Epithelial cell of prostate (primary cell): ENCODE measurements around the gene SLC7A7.
A peak's percentile ranks its signal among the peaks of the same experiment; 100 is the strongest.
"Not testable (repeated sequence)": the region's sequence is repeated elsewhere in the genome, so short reads cannot be mapped to it uniquely, and the experiment has no call there.

ENCODE experiments used
- DNase-seq: peaks from one replicate; pipeline ENCODE4 v3.0.0-alpha.2; 2011; ENCODE audit warnings: low read depth, low spot score
- H3K27ac ChIP-seq: fragments of 450-650 bp; 2 replicates; pipeline ENCODE4 v1.5.1; 2017; ENCODE audit warnings: mild to moderate bottlenecking

SLC7A7 gene

DNA sequence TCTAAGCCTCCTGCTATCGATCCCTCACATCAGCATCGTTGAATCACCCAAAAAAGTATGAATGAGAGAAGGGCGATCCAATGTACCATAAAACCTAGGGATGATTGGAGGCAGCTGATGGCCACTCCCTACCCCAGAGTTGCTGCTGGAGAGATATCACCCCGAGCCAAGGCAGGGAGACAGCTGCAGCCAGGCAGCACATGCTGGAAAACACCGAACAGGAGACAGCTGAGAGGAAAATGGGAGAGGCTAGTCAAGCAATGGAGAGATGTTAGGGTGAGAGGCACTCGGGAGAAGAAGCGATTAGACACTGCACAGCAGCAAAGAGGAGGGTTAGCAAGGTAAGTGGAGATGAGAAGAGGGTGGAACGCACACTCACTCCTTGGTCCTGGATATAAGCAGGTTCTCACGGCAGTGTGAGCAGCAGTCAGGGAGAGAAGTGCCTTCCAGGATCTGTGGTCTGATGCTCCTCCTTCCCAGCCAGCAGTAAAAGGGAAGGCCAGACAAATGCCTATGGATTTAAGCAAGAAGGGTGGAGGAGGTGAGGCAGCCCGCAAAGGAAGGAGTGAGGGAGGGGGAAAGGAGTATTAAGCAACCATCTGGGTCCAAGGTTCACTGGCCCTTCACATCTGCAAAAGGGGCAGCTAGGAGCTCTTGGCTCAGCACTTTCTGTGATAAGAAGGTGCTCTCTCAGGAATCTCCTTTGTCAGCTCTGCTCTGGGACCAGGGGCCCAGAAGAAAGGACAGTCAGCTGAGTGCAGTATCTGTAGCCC is at the start of gene SLC7A7:
Gene SLC7A7, minus strand, starts transcription at position 495 of the 773 bp plus-strand sequence. CDS start 2,037 bp downstream, outside the sequence.
- H3K27ac ChIP-seq, result no peak within 1 kb of the TSS
- DNase-seq, result no peak

DNA sequence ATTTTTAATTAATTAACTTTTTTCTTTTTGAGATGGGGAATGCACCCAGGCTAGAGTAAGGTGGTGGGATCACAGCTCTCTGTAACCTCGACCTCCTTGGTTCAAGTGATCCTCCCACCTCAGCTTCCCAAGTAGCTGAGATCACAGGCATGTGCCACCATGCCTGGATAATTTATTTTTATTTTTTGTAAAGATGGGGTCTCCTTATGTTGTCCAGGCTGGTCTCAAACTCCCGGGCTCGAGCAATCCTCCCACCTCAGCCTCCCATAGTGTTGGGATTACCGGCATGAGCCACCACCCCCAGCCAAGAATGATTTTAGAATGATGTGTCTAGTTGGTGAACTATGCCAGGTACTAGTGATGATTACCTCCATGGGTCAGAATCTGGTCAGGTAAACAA is 49.7 kb upstream of the SLC7A7 start:
- no peak for DNase-seq
- no peak overlapping the region for H3K27ac ChIP-seq

DNA sequence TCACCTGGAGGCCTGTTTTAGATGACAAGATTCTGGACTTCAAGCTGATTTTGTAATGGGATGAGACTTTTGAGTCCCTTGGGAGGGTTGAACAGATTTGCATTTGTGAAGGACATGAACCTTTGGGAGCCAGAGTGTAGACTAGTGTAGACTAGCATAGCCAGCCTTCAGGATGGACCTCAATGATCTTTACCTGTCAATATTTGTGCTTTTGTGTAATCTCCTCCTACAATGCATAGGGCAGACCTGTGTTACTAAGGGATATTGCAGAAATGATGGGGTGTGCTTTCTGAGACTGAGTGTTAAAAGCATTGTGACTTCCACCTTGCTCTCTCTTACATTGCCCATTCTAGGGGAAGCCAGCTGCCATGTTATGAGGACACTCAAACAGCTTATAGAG is 46.4 kb upstream of the SLC7A7 start:
- DNase-seq, result no peak
- no peak overlapping the region for H3K27ac ChIP-seq

DNA sequence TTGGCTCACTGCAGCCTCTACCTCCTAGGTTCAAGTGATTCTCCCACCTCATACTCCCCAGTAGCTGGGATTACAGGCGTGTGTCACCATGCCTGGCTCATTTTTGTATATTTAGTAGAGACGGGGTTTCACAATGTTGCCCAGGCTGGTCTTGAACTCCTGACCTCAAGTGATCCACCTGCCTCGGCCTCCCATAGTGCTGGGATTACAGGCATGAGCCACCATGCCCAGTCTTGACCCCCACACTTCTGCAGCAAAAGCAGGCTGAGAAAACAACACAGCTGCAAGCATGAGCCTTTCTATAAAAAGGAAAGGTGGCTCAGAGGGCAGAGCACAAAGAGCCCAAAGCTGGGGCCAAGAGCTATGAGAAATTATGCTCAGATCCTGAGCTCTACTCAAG is 45.1 kb upstream of the SLC7A7 start:
- not testable (repeated sequence) for H3K27ac ChIP-seq, DNase-seq

DNA sequence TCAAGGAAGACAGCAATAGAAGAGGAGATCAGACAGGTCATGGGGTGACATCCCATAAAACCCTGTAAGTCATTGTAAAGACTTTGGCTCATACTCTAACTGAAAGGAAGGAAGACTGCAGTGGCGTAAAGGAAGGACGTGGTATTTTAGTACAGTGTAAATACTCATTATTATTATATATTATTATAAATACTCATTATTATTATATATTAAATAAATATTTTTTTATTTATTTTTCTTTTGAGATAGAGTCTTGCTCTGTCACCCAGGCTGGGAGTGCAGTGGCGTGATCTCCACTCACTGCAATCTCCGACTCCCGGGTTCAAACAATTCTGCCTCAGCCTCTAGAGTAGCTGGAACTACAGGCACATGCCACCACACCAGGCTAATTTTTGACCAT is 41.2 kb upstream of the SLC7A7 start:
- no peak for DNase-seq
- H3K27ac ChIP-seq, result no peak overlapping the region

DNA sequence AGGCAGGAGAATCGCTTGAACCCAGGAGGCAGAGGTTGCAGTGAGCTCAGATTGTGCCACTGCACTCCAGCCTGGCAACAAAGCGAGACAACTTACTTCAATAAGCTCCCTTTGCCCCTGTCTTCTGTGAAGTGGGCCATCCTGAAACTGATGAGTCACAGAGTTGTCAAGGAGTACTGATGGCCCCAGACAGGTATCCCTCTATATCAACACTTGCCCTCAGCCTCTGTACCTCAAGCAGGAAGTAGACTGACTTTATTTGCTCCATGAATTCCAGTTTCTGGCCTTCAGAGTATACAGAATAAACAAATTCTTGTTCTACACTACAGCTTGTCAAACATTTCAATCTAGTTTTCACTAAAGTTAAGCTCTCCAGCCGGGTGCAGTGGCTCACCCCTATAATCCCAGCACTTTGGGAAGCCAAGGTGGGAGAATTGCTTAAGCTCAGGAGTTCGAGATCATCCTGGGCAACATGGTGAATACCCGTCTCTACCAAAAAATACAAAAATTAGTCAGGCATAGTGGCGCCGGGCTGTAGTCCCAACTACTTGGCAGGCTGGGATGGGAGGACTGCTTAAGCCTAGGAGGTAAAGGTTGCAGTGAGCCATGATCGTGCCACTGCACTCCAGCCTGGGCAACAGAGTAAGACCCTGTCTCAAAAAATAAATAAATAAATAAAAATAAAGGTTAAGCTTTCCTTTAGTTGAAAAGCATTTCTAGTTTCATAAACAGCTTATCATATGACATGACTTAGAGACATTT is 39.9 kb upstream of the SLC7A7 start:
- no peak for DNase-seq
- no peak overlapping the region for H3K27ac ChIP-seq

DNA sequence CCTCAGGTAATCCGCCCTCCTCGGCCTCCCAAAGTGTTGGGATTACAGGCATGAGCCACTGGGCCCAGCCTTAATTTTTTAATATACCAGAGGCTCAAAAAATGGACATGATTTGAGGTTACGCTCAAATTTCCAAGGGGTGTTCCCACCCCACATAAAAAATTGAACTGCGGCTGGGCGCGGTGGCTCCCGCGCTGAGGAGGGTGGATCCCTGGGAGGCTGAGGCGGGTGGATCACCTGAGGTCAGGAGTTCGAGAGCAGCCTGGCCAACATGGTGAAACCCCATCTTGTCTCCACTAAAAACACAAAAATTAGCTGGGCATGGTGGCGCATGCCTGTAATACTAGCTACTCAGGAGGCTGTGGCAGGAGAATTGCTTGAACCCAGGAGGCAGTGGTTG is 39.1 kb upstream of the SLC7A7 start:
- DNase-seq, H3K27ac ChIP-seq: not testable (repeated sequence)

DNA sequence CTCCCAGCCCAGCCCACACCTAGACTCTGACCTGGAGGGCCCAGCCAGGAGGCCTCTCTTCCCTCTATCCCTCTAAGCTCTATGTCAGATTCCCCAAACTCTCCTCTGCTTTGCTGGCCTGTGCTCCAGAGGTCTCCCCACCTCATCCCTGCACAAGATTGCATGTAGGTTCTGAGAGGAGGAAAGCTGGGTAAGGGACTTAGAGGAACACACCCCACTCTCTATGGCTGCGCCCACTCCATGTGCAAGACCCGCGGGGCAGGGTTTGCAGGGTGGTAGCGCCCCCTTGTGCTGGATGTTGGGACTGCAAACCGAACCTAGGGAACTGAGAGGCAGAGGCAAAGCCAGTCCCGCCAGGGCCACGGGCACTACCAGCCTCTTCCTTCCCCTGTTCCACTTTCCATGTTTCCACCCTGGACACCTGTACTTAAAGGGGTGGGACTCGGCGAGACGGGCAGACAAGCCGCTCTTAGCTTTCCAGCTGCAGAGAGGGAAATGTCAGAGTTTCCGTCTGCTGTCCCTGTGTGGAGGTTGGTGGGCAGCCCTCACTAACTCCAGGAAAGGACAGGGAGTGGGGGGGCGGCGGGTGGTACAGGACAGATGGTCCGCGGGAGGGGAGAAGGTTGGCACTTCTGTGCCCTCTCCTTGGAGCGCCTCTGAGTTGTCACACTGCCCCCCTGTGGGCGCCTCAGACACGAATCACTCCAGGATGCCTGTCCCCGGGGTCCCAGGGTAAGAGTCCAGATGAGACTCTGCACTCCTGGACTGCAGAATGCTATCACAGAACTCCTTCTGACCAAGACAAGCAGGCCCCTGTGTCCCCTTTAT is 37.9 kb upstream of the SLC7A7 start:
- H3K27ac ChIP-seq, result peak overlapping the region; percentile 98
- no peak for DNase-seq

DNA sequence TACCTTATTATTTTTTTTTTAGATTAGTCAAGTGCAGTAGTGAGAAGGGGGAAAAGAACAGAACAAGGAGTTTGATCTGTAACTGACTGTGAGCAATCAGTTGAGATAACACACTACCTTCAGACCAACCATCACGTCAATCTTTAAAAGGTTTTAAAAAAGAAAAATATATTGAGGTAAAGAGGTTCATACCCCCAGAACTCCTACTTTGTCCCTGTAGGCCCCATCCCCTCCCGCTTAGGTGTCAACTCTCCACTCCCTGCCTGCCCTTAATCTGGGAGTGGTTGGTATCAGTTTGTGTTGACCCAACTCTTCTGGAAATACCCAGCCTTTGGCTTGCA is 37.3 kb upstream of the SLC7A7 start:
- H3K27ac ChIP-seq, result peak overlapping the region; percentile 98
- no peak for DNase-seq

DNA sequence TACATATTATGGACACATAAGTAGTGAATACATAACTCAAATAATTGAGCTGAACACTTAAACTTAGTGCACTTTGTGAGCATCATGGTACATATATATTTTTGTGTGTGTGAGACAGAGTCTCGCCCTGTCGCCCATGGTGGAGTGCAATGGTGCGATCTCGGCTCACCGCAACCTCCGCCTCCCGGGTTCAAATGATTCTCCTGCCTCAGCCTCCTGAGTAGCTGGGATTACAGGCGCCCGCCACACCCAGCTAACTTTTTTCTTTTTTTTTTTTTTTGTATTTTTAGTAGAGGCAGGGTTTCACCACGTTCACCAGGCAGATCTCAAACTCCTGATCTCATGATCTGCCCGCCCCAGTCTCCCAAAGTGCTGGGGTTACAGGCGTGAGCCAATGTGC is 36.9 kb upstream of the SLC7A7 start:
- peak overlapping the region; percentile 98 for H3K27ac ChIP-seq
- not testable (repeated sequence) for DNase-seq

DNA sequence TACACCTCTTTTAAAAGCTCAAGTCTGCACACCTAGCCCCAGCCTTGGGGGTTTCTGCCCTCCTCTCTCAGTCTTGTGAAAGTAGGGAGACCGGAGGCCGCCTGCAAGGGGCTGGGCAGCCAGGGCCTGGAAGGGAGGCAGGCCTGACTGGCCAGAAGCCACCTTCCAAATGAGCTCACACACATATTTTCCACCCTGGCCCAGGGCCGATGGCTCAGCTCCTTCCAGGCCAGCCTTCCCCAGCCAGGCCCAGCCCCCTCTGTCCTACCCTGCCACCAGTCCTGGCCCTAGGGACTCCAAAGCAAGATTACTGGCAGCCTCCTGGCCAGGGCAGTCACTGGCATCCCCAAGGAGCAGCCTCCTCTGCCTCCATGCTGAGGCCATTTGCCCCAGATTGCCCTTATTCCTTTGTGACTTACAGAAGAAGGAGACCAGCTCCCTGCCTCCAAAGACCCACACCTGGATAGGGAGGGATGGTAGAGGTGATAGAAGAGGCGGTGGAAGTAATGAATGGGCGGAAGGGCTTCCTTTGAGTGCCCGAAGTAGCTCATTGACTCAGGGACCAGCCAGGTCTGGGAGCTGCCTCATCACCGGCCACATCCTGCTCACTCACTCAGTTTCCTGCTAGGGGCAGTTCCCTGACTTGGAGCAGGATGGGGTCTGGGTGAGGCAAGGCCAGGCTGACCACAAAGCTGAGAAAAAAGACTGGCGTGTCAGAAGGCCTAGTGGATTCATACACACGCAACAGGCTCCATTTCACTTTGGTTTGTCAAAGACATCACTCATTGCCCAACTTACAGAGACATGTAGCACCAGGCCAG is 35.9 kb upstream of the SLC7A7 start:
- peak; percentile 68 for DNase-seq
- peak overlapping the region; percentile 98 for H3K27ac ChIP-seq

DNA sequence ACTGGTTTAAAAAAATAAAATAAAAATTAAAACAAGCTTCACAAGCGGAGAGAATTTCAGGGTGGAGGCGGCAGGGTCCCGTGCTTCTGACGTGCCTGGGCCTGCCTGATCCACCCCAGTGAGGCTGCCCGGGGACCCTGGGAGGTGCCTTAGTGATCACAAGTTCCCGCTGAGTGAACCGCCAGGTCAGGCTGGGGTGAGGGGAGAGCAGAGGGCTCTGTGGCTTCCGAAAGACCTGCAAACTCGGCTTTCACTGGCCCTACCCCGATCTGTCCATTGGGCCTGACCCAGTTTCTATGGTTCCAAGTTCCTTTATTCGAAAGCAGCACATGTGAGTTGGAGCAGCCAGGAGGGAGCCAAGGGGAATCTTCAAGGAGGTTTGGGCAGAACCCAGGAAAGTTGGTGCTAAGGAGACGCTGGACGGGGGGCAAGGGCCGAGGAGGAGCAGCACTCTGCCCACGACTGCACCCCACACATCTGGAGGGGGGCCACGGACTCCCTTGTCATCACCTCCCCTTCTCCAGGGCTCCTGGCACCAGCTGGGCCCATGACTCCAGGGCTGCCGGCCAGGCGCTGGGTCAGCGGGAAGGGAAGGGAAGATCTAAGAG is 34.1 kb upstream of the SLC7A7 start:
- H3K27ac ChIP-seq, result peak overlapping the region; percentile 98
- DNase-seq, result no peak

DNA sequence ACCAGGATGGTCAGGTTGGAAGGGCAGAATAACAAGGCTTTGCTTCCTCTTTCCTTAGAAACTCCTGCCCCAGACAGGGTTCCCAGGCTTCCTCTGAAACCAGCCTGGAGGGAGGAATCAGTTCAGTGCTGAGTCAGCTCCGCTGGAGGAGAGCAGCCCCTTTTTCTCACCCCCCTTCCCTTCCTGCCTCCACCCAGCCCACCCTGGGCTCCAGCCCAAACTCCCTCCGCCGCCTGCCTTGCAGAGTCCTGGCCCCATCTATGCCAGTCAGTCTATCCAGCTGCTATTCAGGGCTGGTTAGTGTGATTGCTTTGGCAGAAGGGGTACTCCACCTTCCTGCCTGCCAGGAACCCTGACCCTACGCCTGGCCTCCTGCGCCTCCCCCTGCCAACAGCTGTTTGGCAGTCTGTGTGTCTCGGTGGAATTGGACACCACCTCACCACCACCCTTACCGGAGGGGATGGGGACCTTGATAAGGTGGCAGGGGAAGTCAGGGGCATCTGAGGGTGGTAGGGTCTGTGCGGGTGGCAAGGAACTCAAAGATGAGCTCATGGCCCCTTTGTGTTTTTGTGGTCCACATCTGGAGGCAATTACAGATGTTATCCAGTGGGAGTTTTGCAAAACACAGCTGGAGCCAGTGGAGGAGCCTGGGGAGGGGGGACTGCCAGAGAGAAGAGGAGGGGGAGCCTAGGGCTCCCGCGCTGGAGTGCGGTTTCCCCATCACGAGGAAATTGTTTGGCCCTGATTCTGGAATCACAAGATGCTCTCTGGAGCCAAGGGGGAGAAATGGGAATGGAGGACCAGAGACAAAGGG is 33.3 kb upstream of the SLC7A7 start:
- no peak for DNase-seq
- H3K27ac ChIP-seq, result peak overlapping the region; percentile 98

DNA sequence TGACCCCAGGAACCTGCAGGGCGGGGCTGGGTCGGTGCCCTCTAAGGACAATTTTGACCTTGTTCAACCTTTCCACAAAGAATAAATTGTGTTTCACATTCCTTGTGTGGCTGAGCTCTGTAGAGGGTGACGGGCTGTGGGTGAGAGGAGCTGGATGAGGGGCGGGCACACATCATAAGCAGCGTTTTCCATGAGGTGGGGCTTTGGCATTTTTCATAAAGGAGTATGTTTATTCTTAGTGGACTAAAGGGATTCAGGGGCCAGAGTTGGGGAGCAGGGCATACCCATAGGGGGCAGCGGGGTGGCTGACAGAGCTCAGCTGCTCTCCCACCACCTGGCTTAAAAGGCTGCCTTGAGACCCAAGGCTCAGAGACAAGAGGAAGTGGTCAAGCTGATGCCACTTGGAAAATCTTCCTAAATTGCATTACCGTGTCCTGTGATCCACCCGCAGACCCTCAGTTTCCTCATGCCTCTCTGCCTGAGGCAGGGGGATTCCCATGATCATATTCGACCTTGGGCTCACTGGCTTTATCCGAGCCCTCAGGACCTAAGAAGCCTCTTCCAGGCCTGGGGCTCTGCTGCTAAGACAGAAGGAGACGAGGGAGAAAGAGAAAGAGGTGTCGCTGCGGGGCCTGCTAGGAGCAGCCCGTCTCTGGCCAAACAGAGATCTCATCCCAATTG is 32.6 kb upstream of the SLC7A7 start:
- H3K27ac ChIP-seq, result peak overlapping the region; percentile 98
- no peak for DNase-seq

DNA sequence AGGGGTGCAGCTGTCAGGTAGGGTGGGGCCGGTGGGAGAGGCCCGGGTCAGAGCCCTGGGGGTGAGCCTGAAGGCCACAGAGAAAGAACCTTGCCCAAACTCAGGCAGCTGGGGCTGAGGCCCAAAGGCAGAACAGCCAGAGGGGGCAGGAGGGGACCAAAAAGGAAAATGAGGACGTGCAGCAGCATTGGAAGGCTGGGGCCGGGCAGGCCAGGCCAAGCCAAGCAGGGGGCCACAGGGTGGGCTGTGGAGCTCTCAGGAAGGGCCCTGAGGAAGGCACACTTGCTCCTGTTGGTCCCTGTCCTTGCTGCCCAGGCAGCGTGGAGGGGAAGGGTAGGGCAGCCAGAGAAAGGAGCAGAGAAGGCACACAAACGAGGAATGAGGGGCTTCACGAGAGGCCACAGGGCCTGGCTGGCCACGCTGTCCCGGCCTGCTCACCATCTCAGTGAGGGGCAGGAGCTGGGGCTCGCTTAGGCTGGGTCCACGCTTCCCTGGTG is 31.6 kb upstream of the SLC7A7 start:
- no peak for DNase-seq
- peak overlapping the region; percentile 98 for H3K27ac ChIP-seq

DNA sequence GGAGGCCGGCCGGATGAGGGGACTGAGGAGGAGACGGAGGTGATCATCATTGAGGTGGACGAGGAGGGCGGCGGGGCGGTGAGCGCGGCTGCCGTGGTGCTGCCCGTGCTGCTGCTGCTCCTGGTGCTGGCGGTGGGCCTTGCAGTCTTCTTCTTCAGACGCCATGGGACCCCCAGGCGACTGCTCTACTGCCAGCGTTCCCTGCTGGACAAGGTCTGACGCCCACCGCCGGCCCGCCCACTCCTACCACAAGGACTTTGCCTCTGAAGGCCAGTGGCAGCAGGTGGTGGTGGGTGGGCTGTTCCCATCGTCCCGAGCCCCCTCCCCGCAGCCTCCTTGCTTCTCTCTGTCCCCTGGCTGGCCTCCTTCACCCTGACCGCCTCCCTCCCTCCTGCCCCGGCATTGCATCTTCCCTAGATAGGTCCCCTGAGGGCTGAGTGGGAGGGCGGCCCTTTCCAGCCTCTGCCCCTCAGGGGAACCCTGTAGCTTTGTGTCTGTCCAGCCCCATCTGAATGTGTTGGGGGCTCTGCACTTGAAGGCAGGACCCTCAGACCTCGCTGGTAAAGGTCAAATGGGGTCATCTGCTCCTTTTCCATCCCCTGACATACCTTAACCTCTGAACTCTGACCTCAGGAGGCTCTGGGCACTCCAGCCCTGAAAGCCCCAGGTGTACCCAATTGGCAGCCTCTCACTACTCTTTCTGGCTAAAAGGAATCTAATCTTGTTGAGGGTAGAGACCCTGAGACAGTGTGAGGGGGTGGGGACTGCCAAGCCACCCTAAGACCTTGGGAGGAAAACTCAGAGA is 30.8 kb upstream of the SLC7A7 start:
- peak overlapping the region; percentile 98 for H3K27ac ChIP-seq
- no peak for DNase-seq

DNA sequence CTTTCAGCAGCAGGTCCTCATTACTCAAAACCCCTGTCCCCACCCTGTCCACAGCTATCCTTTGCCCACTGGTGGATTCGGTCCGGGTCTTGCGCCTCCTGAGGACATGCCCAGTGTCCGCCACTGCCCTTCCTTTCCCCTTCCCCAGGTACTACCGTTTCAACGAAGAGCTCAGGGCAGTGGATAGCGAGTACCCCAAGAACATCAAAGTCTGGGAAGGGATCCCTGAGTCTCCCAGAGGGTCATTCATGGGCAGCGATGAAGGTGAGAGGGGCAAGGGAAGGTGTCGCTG is 29.8 kb upstream of the SLC7A7 start:
- DNase-seq, result no peak
- peak overlapping the region; percentile 98 for H3K27ac ChIP-seq
